Measurements from ENCODE around the gene STOML1.
"Not testable (repeated sequence)": the region's sequence is repeated elsewhere in the genome, so short reads cannot be mapped to it uniquely, and the experiment has no call there.

STOML1 gene

GRCh38 chr15:73986055-73986775 is 5.9 kb downstream of the STOML1 start:
- no peak for DNase-seq

GRCh38 chr15:73985101-73985873 is 6.8 kb downstream of the STOML1 start:
- no peak for DNase-seq

- no peak for DNase-seq
Observed at GRCh38 chr15:73984208-73984979, 7.7 kb downstream of the STOML1 start.

GRCh38 chr15:73983773-73984172 is 8.3 kb downstream of the STOML1 start:
- no peak for DNase-seq

GRCh38 chr15:73983211-73983727 is 8.8 kb downstream of the STOML1 start:
- no peak for DNase-seq

GRCh38 chr15:73982222-73982962 is 9.7 kb downstream of the STOML1 start:
- DNase-seq = peak; percentile 44

- no peak for DNase-seq
Observed at GRCh38 chr15:73981761-73982221, 10.3 kb downstream of the STOML1 start.

GRCh38 chr15:73979636-73980035 is 12.5 kb downstream of the STOML1 start:
- DNase-seq = no peak

GRCh38 chr15:73978896-73979295 is 13.2 kb downstream of the STOML1 start:
- no peak for DNase-seq

GRCh38 chr15:73975440-73976125 is 16.5 kb downstream of the STOML1 start:
- peak; percentile 76 for DNase-seq

GRCh38 chr15:73973683-73974200 is 18.4 kb downstream of the STOML1 start:
- not testable (repeated sequence) for DNase-seq

GRCh38 chr15:73972984-73973682 is 19.0 kb downstream of the STOML1 start:
- peak; percentile 84 for DNase-seq

- DNase-seq = no peak
Observed at GRCh38 chr15:73969151-73969759, 22.8 kb downstream of the STOML1 start.

- DNase-seq = no peak
Observed at GRCh38 chr15:73968461-73968860, 23.6 kb downstream of the STOML1 start.

- DNase-seq = peak; percentile 39
Observed at GRCh38 chr15:73965758-73966113, 26.4 kb downstream of the STOML1 start.

GRCh38 chr15:73965094-73965757 is 26.9 kb downstream of the STOML1 start:
- DNase-seq = peak; percentile 19

GRCh38 chr15:73964736-73965093 is 27.4 kb downstream of the STOML1 start:
- DNase-seq = peak; percentile 94

GRCh38 chr15:73962433-73962832 is 29.7 kb downstream of the STOML1 start:
- DNase-seq = no peak

- DNase-seq = not testable (repeated sequence)
Observed at GRCh38 chr15:73960472-73961070, 31.5 kb downstream of the STOML1 start.

GRCh38 chr15:73959801-73960200 is 32.3 kb downstream of the STOML1 start:
- DNase-seq = no peak
